Activated CD8-positive, alpha-beta memory T cell treated with anti-CD3 and anti-CD28 coated beads for 48 hours (primary cell): ENCODE results near the gene CD79B.
"Not testable (repeated sequence)": the region's sequence is repeated elsewhere in the genome, so short reads cannot be mapped to it uniquely, and the experiment has no call there.

Source experiments
- DNase-seq, 3 experiments: peaks; one replicate each; pipeline ENCODE4 v3.0.0-alpha.2; 2020; ENCODE audit warnings: low read depth in 2 of 3, low spot score in 2 of 3

CD79B gene

GRCh38 chr17:63911657-63912100, 20.5 kb downstream of the CD79B start:
- DNase-seq = peak in 2 of 3 experiments; percentile 44 to 73

GRCh38 chr17:63911041-63911635, 21.0 kb downstream of the CD79B start, which contains the start of gene CSHL1:
Gene CSHL1 (minus strand): TSS chr17:63911258. CDS start chr17:63911196, 62 bp downstream.
- no peak for DNase-seq

- DNase-seq = no peak
These were observed 22.0 kb downstream of the CD79B start for GRCh38 chr17:63910096-63910495.

- not testable (repeated sequence) for DNase-seq
These were observed 22.5 kb downstream of the CD79B start for GRCh38 chr17:63909586-63909985.

- not testable (repeated sequence) for DNase-seq
These were observed 24.9 kb downstream of the CD79B start for GRCh38 chr17:63907161-63907778.

- not testable (repeated sequence) for DNase-seq
These were observed 27.3 kb downstream of the CD79B start for GRCh38 chr17:63904796-63905195.

GRCh38 chr17:63903787-63904201, 28.3 kb downstream of the CD79B start:
- DNase-seq = not testable (repeated sequence)

- not testable (repeated sequence) for DNase-seq
These were observed 30.2 kb downstream of the CD79B start for GRCh38 chr17:63901971-63902370.

GRCh38 chr17:63898899-63899798, 33.0 kb downstream of the CD79B start:
- not testable (repeated sequence) for DNase-seq

GRCh38 chr17:63896524-63897354, 35.4 kb downstream of the CD79B start, which contains the start of gene CSH1:
Gene CSH1 (minus strand): TSS chr17:63896574. CDS start chr17:63896511, 63 bp downstream.
- DNase-seq = not testable (repeated sequence)

- DNase-seq = not testable (repeated sequence)
These were observed 37.3 kb downstream of the CD79B start for GRCh38 chr17:63894821-63895220.

- not testable (repeated sequence) for DNase-seq
These were observed 38.1 kb downstream of the CD79B start for GRCh38 chr17:63894021-63894420.

GRCh38 chr17:63892316-63893037, 39.7 kb downstream of the CD79B start:
- DNase-seq = not testable (repeated sequence)

GRCh38 chr17:63889026-63889848, 42.9 kb downstream of the CD79B start:
- not testable (repeated sequence) for DNase-seq

- not testable (repeated sequence) for DNase-seq
These were observed 47.0 kb downstream of the CD79B start for GRCh38 chr17:63885119-63885518.

- DNase-seq = not testable (repeated sequence)
These were observed 49.5 kb downstream of the CD79B start for GRCh38 chr17:63882626-63883126.

GRCh38 chr17:63881935-63882601, 50.1 kb downstream of the CD79B start, which contains the start of gene GH2:
Gene GH2 (minus strand): TSS chr17:63881944. CDS start chr17:63881801, 143 bp downstream.
- peak in 2 of 3 experiments; percentile 8 to 38 for DNase-seq

GRCh38 chr17:63881337-63881736, 50.8 kb downstream of the CD79B start:
- DNase-seq = not testable (repeated sequence)
